GM23338 (cell line): Measurements from ENCODE around the gene PTPRR. TPM values are rescaled to one million over a fixed set of nuclear protein-coding genes. Genes with fewer than 3 reads are reported as not detected.

Experiments used
- ATAC-seq: fragments of 200-7000 bp; cut with Tn5 transposase; 3 replicates; pipeline ENCODE4 v1.9.1; 2020
- DNase-seq: peaks from one replicate; pipeline ENCODE4 v3.0.0-alpha.2; 2015; ENCODE audit warnings: low spot score
- H2AFZ ChIP-seq: fragments of 200-600 bp; sonication (generic); 2 replicates; pipeline ENCODE4 v1.8.0; 2016; ENCODE audit warnings: antibody characterized with exemption, mild to moderate bottlenecking, moderate library complexity
- H3F3A ChIP-seq: fragments of 200-600 bp; sonication (generic); replicated peaks from 2 replicates; pipeline ENCODE4 v1.8.0; 2017; ENCODE audit warnings: antibody characterized with exemption, mixed run types, low read depth
- H3K27ac ChIP-seq: fragments of 200-600 bp; sonication (generic); 2 replicates; pipeline ENCODE4 v1.6.1; 2016; ENCODE audit warnings: low read depth
- H3K27me3 ChIP-seq: fragments of 200-600 bp; sonication (generic); 2 replicates; pipeline ENCODE4 v1.8.0; 2016; ENCODE audit warnings: mild to moderate bottlenecking, mixed run types, moderate library complexity; ENCODE audit not compliant: insufficient read depth
- H3K36me3 ChIP-seq: fragments of 200-600 bp; sonication (generic); 2 replicates; pipeline ENCODE4 v1.8.0; 2016; ENCODE audit warnings: mild to moderate bottlenecking; ENCODE audit not compliant: insufficient read depth
- H3K4me1 ChIP-seq: fragments of 200-600 bp; sonication (generic); 2 replicates; pipeline ENCODE4 v1.8.0; 2016; ENCODE audit warnings: mild to moderate bottlenecking, moderate library complexity; ENCODE audit not compliant: insufficient read depth
- H3K4me2 ChIP-seq: fragments of 200-600 bp; sonication (generic); 2 replicates; pipeline ENCODE4 v1.7.1; 2017; ENCODE audit warnings: mixed run types
- H3K4me3 ChIP-seq: fragments of 200-600 bp; sonication (generic); 2 replicates; pipeline ENCODE4 v1.6.1; 2016; ENCODE audit warnings: mixed run types
- H3K79me2 ChIP-seq: fragments of 200-600 bp; sonication (generic); replicated peaks from 2 replicates; pipeline ENCODE4 v1.8.0; 2017; ENCODE audit warnings: mild to moderate bottlenecking; ENCODE audit not compliant: insufficient read depth
- H3K9me2 ChIP-seq: fragments of 200-600 bp; sonication (generic); 2 replicates; pipeline ENCODE4 v1.8.0; 2017; ENCODE audit not compliant: insufficient read depth
- H4K20me1 ChIP-seq: fragments of 200-600 bp; sonication (generic); replicated peaks from 2 replicates; pipeline ENCODE4 v1.8.0; 2017; ENCODE audit warnings: mild to moderate bottlenecking; ENCODE audit not compliant: insufficient read depth
- H3K27ac Mint-ChIP-seq: 2 replicates; pipeline ENCODE4 v1.8.0; 2020; ENCODE audit warnings: inconsistent platforms, mild to moderate bottlenecking, moderate library complexity, mixed read lengths
- H3K27me3 Mint-ChIP-seq: 3 replicates; pipeline ENCODE4 v1.8.0; 2022; ENCODE audit warnings: low read depth, mild to moderate bottlenecking, moderate library complexity, mixed read lengths, inconsistent platforms; ENCODE audit not compliant: insufficient read depth, poor library complexity
- H3K36me3 Mint-ChIP-seq: 3 replicates; pipeline ENCODE4 v1.8.0; 2021; ENCODE audit warnings: low read depth, mild to moderate bottlenecking, inconsistent platforms, moderate library complexity, mixed read lengths
- H3K4me1 Mint-ChIP-seq: 3 replicates; pipeline ENCODE4 v1.8.0; 2020; ENCODE audit warnings: mild to moderate bottlenecking, inconsistent platforms, mixed read lengths
- H3K4me3 Mint-ChIP-seq: 3 replicates; pipeline ENCODE4 v1.8.0; 2021; ENCODE audit warnings: moderate library complexity, mild to moderate bottlenecking, inconsistent platforms, mixed read lengths
- H3K9me3 Mint-ChIP-seq: 3 replicates; pipeline ENCODE4 v1.8.0; 2020; ENCODE audit warnings: moderate library complexity, mild to moderate bottlenecking, inconsistent platforms, mixed read lengths
- CREB1 ChIP-seq: fragments of 250-450 bp; sonication (Bioruptor Pico); IDR thresholded peaks from 2 replicates; pipeline ENCODE4 v1.5.0; 2020; ENCODE audit warnings: low read depth, mild to moderate bottlenecking, moderate library complexity
- EZH2 ChIP-seq: fragments of 200-600 bp; sonication (generic); IDR thresholded peaks from one replicate; pipeline ENCODE4 v1.8.0; 2017; ENCODE audit warnings: antibody characterized with exemption, mild to moderate bottlenecking, low read depth; ENCODE audit not compliant: unreplicated experiment
- EZH2phosphoT487 ChIP-seq: fragments of 200-600 bp; sonication (generic); IDR thresholded peaks from one replicate; pipeline ENCODE4 v1.8.1; 2018; ENCODE audit warnings: antibody characterized with exemption; ENCODE audit not compliant: unreplicated experiment
- JUNB ChIP-seq: IDR thresholded peaks from one replicate; pipeline ENCODE4 v1.6.1; 2016; ENCODE audit warnings: antibody characterized with exemption; ENCODE audit not compliant: unreplicated experiment
- NANOG ChIP-seq: IDR thresholded peaks from 2 replicates; pipeline ENCODE4 v1.6.1; 2016; ENCODE audit warnings: antibody characterized with exemption, borderline replicate concordance
- POLR2AphosphoS5 ChIP-seq: IDR thresholded peaks from 2 replicates; pipeline ENCODE4 v1.6.1; 2016; ENCODE audit warnings: antibody characterized with exemption, low read depth
- REST ChIP-seq: IDR thresholded peaks from one replicate; pipeline ENCODE4 v1.6.1; 2018; ENCODE audit warnings: antibody characterized with exemption; ENCODE audit not compliant: unreplicated experiment
- ZNF114 ChIP-seq: fragments of 250-450 bp; sonication (Bioruptor Pico); IDR thresholded peaks from 2 replicates; pipeline ENCODE4 v1.5.0; 2020; ENCODE audit warnings: mild to moderate bottlenecking, moderate library complexity
- ZNF331 ChIP-seq: fragments of 250-450 bp; sonication (Bioruptor Pico); IDR thresholded peaks from 2 replicates; pipeline ENCODE4 v1.5.0; 2020; ENCODE audit warnings: low read depth, mild to moderate bottlenecking, moderate library complexity
- long read RNA-seq: library from polyadenylated mRNA; unstranded; transcript quantifications from one replicate; pipeline ENCODE4 v2.0.0, GENCODE V29; 2020; ENCODE audit not compliant: unreplicated experiment
- polyA plus RNA-seq: library from polyadenylated mRNA; unstranded; fragments of >200 nt; fragmentation: Nextera tagmentation; extraction: Ambion mirVana; gene quantifications from 2 replicates; pipeline ENCODE4 v1.2.1, GENCODE V29; 2016
- total RNA-seq: library from RNA; depleted of rRNA; stranded (reverse); fragments of >200 nt; shearing (Covaris generic); gene quantifications from 2 replicates; pipeline ENCODE4 v1.2.3, GENCODE V29; 2014; rRNA removed
- TF ChIP-seq, protein P1 (sequence below), 2 experiments: fragments of 200-600 bp in 1 of 2; sonication (generic) in 1 of 2; conservative IDR thresholded peaks; 2 replicates each; pipeline versions ENCODE4 v1.5.1 to v1.6.1; 2016 to 2017; ENCODE audit warnings: antibody characterized with exemption in 2 of 2, low read depth in 2 of 2, mild to moderate bottlenecking in 2 of 2, moderate library complexity in 1 of 2
- TF ChIP-seq, protein P2 (sequence below): fragments of 250-450 bp; sonication (Bioruptor Pico); IDR thresholded peaks from 2 replicates; pipeline ENCODE4 v1.5.0; 2020; ENCODE audit warnings: mild to moderate bottlenecking, moderate library complexity

PTPRR gene
- total RNA-seq (0.76 and 1.6 TPM in 2 replicates), polyA plus RNA-seq (0.26 and 0.33 TPM in 2 replicates)
- long read RNA-seq, partial matches to known transcripts, result 1 of 1 reads
- long read RNA-seq, other reads (novel, unspliced or antisense), result 0 of 1 reads

DNA sequence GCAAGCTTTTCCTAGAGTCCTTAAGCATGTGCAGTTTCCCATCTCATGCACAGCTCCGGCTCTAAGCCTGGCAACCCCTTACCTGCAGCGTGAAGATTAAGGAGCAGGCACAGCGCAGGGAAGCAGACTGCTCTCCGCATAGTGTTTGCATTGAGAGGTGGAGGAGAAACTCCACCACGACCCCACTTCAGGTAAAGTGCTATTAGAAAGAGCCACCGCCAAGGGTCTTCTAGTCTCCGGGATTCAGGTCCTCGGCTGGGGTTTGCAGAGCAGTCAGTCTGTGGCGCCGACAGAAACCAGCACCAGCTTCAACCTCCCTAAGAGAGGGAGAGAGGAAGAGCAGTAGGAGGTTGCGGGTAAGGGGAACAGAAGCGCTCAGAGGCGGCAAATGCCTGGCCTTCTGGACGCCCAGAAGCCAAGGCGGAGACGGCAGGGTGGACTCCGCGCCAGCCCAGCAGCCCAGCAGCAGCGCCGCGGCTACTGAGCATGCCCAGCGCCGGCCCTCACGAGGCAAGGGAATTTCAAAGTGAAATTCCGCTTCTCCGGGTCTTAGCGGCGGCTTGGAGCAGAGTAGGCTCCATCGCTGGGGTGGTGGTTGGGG, at the start of gene PTPRR:
PTPRR (minus strand) TSS at position 488 of the 601 bp plus-strand sequence; CDS start at position 140, 348 bp downstream.
- 0 out of 2 replicates have a peak, but pooled peaks cover 4% of the 10 kb centered on the region for H3K9me2 ChIP-seq
- Mint-ChIP-seq H3K9me3 (no peaks in the 10 kb centered on the region), H3K4me3 (peak within 1 kb of the TSS; percentile 79), H3K36me3 (no peaks in the 10 kb centered on the region), H3K27ac (no peak within 1 kb of the TSS), H3K4me1 (peaks cover 10% of the 10 kb centered on the region; the same call in 2 of the 3 replicates), H3K27me3 (peaks cover 8% of the 10 kb centered on the region)
- H3K4me2 ChIP-seq, result peak within 1 kb of the TSS; percentile 97
- DNase-seq (peak; percentile 81), ATAC-seq (peak; percentile 93)
- no peaks in the 10 kb centered on the region for H3K79me2 ChIP-seq
- H4K20me1 ChIP-seq, result no peaks in the 10 kb centered on the region
- H3K4me3 ChIP-seq, result peak within 1 kb of the TSS; percentile 68
- peaks cover 14% of the 10 kb centered on the region for H3K4me1 ChIP-seq
- peaks cover 20% of the 10 kb centered on the region for H3K27me3 ChIP-seq
- no peaks in the 10 kb centered on the region; the same call in 1 of the 2 replicates for H3F3A ChIP-seq
- 0 out of 2 replicates have a peak, but pooled peaks have one; percentile 48 for TF ChIP-seq ZNF114 (CRISPR knock-in tag)
- no peak for TF ChIP-seq REST
- no peak for TF ChIP-seq EZH2phosphoT487
- TF ChIP-seq POLR2AphosphoS5, result no peak
- no peak for TF ChIP-seq NANOG
- TF ChIP-seq, protein P1, sequence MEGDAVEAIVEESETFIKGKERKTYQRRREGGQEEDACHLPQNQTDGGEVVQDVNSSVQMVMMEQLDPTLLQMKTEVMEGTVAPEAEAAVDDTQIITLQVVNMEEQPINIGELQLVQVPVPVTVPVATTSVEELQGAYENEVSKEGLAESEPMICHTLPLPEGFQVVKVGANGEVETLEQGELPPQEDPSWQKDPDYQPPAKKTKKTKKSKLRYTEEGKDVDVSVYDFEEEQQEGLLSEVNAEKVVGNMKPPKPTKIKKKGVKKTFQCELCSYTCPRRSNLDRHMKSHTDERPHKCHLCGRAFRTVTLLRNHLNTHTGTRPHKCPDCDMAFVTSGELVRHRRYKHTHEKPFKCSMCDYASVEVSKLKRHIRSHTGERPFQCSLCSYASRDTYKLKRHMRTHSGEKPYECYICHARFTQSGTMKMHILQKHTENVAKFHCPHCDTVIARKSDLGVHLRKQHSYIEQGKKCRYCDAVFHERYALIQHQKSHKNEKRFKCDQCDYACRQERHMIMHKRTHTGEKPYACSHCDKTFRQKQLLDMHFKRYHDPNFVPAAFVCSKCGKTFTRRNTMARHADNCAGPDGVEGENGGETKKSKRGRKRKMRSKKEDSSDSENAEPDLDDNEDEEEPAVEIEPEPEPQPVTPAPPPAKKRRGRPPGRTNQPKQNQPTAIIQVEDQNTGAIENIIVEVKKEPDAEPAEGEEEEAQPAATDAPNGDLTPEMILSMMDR (conservative IDR thresholded peaks at IDR 0.05; ENCODE audit: low read depth in 2 of 2), result no peak
- 0 out of 2 replicates have a peak, but pooled peaks have one; percentile 14 for TF ChIP-seq CREB1 (CRISPR knock-in tag)
- TF ChIP-seq, protein P2, sequence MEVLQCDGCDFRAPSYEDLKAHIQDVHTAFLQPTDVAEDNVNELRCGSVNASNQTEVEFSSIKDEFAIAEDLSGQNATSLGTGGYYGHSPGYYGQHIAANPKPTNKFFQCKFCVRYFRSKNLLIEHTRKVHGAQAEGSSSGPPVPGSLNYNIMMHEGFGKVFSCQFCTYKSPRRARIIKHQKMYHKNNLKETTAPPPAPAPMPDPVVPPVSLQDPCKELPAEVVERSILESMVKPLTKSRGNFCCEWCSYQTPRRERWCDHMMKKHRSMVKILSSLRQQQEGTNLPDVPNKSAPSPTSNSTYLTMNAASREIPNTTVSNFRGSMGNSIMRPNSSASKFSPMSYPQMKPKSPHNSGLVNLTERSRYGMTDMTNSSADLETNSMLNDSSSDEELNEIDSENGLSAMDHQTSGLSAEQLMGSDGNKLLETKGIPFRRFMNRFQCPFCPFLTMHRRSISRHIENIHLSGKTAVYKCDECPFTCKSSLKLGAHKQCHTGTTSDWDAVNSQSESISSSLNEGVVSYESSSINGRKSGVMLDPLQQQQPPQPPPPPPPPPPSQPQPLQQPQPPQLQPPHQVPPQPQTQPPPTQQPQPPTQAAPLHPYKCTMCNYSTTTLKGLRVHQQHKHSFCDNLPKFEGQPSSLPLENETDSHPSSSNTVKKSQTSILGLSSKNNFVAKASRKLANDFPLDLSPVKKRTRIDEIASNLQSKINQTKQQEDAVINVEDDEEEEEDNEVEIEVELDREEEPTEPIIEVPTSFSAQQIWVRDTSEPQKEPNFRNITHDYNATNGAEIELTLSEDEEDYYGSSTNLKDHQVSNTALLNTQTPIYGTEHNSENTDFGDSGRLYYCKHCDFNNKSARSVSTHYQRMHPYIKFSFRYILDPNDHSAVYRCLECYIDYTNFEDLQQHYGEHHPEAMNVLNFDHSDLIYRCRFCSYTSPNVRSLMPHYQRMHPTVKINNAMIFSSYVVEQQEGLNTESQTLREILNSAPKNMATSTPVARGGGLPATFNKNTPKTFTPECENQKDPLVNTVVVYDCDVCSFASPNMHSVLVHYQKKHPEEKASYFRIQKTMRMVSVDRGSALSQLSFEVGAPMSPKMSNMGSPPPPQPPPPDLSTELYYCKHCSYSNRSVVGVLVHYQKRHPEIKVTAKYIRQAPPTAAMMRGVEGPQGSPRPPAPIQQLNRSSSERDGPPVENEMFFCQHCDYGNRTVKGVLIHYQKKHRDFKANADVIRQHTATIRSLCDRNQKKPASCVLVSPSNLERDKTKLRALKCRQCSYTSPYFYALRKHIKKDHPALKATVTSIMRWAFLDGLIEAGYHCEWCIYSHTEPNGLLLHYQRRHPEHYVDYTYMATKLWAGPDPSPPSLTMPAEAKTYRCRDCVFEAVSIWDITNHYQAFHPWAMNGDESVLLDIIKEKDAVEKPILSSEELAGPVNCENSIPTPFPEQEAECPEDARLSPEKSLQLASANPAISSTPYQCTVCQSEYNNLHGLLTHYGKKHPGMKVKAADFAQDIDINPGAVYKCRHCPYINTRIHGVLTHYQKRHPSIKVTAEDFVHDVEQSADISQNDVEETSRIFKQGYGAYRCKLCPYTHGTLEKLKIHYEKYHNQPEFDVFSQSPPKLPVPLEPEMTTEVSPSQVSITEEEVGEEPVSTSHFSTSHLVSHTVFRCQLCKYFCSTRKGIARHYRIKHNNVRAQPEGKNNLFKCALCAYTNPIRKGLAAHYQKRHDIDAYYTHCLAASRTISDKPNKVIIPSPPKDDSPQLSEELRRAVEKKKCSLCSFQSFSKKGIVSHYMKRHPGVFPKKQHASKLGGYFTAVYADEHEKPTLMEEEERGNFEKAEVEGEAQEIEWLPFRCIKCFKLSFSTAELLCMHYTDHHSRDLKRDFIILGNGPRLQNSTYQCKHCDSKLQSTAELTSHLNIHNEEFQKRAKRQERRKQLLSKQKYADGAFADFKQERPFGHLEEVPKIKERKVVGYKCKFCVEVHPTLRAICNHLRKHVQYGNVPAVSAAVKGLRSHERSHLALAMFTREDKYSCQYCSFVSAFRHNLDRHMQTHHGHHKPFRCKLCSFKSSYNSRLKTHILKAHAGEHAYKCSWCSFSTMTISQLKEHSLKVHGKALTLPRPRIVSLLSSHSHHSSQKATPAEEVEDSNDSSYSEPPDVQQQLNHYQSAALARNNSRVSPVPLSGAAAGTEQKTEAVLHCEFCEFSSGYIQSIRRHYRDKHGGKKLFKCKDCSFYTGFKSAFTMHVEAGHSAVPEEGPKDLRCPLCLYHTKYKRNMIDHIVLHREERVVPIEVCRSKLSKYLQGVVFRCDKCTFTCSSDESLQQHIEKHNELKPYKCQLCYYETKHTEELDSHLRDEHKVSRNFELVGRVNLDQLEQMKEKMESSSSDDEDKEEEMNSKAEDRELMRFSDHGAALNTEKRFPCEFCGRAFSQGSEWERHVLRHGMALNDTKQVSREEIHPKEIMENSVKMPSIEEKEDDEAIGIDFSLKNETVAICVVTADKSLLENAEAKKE, result no peak
- no peak for TF ChIP-seq EZH2
- no peak for TF ChIP-seq ZNF331 (CRISPR knock-in tag)
- TF ChIP-seq JUNB, result no peak
- H2AFZ ChIP-seq, result peak within 1 kb of the TSS; percentile 96
- H3K36me3 ChIP-seq, result no peaks in the 10 kb centered on the region
- H3K27ac ChIP-seq, result no peak within 1 kb of the TSS
